ENCODE measurements around the gene NSD1.
"Not testable (repeated sequence)": the region's sequence is repeated elsewhere in the genome, so short reads cannot be mapped to it uniquely, and the experiment has no call there.

The NSD1 gene

GRCh38 chr5:177131352-177132135 is 2.0 kb upstream of the NSD1 start:
- peak overlapping the region; percentile 99 for H3K9ac ChIP-seq (ENCODE audit: low read depth, low read length)

GRCh38 chr5:177132136-177133095 is 1.2 kb upstream of the NSD1 start:
- H3K9me3 ChIP-seq (ENCODE audit: insufficient read depth, low read depth, low read length), result no peaks in the 10 kb centered on the region
- peak overlapping the region; percentile 99 for H3K27ac ChIP-seq (ENCODE audit: low read depth, low read length)
- peak overlapping the region; percentile 99 for H3K9ac ChIP-seq (ENCODE audit: low read depth, low read length)
- peaks cover 26% of the 10 kb centered on the region for H3K36me3 ChIP-seq (ENCODE audit: insufficient read depth, low read length)
- WGBS, result under 1% methylated on average over 100 of the region's 100 CpGs
- peaks cover 33% of the 10 kb centered on the region for H3K4me1 ChIP-seq (ENCODE audit: insufficient read depth, low read length)
- no peaks in the 10 kb centered on the region for H3K27me3 ChIP-seq (ENCODE audit: insufficient read depth, low read length)
- H3K4me3 ChIP-seq (ENCODE audit: low read length), result peak overlapping the region; percentile 84

More at GRCh38 chr5:177131352-177132135, 2.0 kb upstream of the NSD1 start:
- Histone ChIP-seq H3K4me3 (ENCODE audit: low read length) (peak overlapping the region; percentile 84), H3K9me3 (ENCODE audit: insufficient read depth, low read depth, low read length) (no peaks in the 10 kb centered on the region), H3K4me1 (ENCODE audit: insufficient read depth, low read length) (peaks cover 33% of the 10 kb centered on the region), H3K27me3 (ENCODE audit: insufficient read depth, low read length) (no peaks in the 10 kb centered on the region), H3K27ac (ENCODE audit: low read depth, low read length) (peak overlapping the region; percentile 99), H3K36me3 (ENCODE audit: insufficient read depth, low read length) (peaks cover 18% of the 10 kb centered on the region)
- WGBS, result 16% methylated on average over 31 of the region's 31 CpGs

GRCh38 chr5:177133853-177134696 is 502 bp downstream of the NSD1 start:
- H3K9me3 ChIP-seq (ENCODE audit: insufficient read depth, low read depth, low read length), result no peaks in the 10 kb centered on the region
- peak overlapping the region; percentile 94 for H3K27ac ChIP-seq (ENCODE audit: low read depth, low read length)
- peak overlapping the region; percentile 84 for H3K4me3 ChIP-seq (ENCODE audit: low read length)
- H3K36me3 ChIP-seq (ENCODE audit: insufficient read depth, low read length), result peaks cover 38% of the 10 kb centered on the region
- H3K9ac ChIP-seq (ENCODE audit: low read depth, low read length), result peak overlapping the region; percentile 99
- H3K27me3 ChIP-seq (ENCODE audit: insufficient read depth, low read length), result no peaks in the 10 kb centered on the region
- H3K4me1 ChIP-seq (ENCODE audit: insufficient read depth, low read length), result peaks cover 33% of the 10 kb centered on the region
- WGBS, result under 1% methylated on average over 71 of the region's 83 CpGs

GRCh38 chr5:177134697-177135225 is 1.2 kb downstream of the NSD1 start:
- WGBS, result 26% methylated on average over 13 of the region's 13 CpGs
- Histone ChIP-seq H3K27me3 (ENCODE audit: insufficient read depth, low read length) (no peaks in the 10 kb centered on the region), H3K4me3 (ENCODE audit: low read length) (peak overlapping the region; percentile 84), H3K9me3 (ENCODE audit: insufficient read depth, low read depth, low read length) (no peaks in the 10 kb centered on the region), H3K27ac (ENCODE audit: low read depth, low read length) (peak overlapping the region; percentile 94), H3K4me1 (ENCODE audit: insufficient read depth, low read length) (peaks cover 33% of the 10 kb centered on the region), H3K9ac (ENCODE audit: low read depth, low read length) (peak overlapping the region; percentile 99), H3K36me3 (ENCODE audit: insufficient read depth, low read length) (peaks cover 43% of the 10 kb centered on the region)

- no peaks in the 10 kb centered on the region for H3K27me3 ChIP-seq (ENCODE audit: insufficient read depth, low read length)
- H3K9ac ChIP-seq (ENCODE audit: low read depth, low read length), result no peak overlapping the region
- WGBS, result 98% methylated on average over 2 of the region's 2 CpGs
- no peak overlapping the region for H3K4me3 ChIP-seq (ENCODE audit: low read length)
- H3K9me3 ChIP-seq (ENCODE audit: insufficient read depth, low read depth, low read length), result no peaks in the 10 kb centered on the region
- H3K4me1 ChIP-seq (ENCODE audit: insufficient read depth, low read length), result peaks cover 12% of the 10 kb centered on the region
- peaks cover 90% of the 10 kb centered on the region for H3K36me3 ChIP-seq (ENCODE audit: insufficient read depth, low read length)
- no peak overlapping the region for H3K27ac ChIP-seq (ENCODE audit: low read depth, low read length)
These were observed 6.7 kb downstream of the NSD1 start for GRCh38 chr5:177140312-177140711.

GRCh38 chr5:177141496-177141895 is 7.9 kb downstream of the NSD1 start:
- Histone ChIP-seq H3K9me3 (ENCODE audit: insufficient read depth, low read depth, low read length) (no peaks in the 10 kb centered on the region), H3K36me3 (ENCODE audit: insufficient read depth, low read length) (peaks cover 88% of the 10 kb centered on the region), H3K27me3 (ENCODE audit: insufficient read depth, low read length) (no peaks in the 10 kb centered on the region), H3K4me3 (ENCODE audit: low read length) (no peak overlapping the region), H3K27ac (ENCODE audit: low read depth, low read length) (no peak overlapping the region), H3K4me1 (ENCODE audit: insufficient read depth, low read length) (0 out of 2 replicates have a peak, but pooled peaks cover under 1% of the 10 kb centered on the region), H3K9ac (ENCODE audit: low read depth, low read length) (no peak overlapping the region)
- 87% methylated on average over 3 of the region's 3 CpGs for WGBS

- H3K4me1 ChIP-seq (ENCODE audit: insufficient read depth, low read length), result no peaks in the 10 kb centered on the region
- no peak overlapping the region for H3K9ac ChIP-seq (ENCODE audit: low read depth, low read length)
- WGBS, result 93% methylated on average over 2 of the region's 2 CpGs
- no peak overlapping the region for H3K4me3 ChIP-seq (ENCODE audit: low read length)
- peaks cover 88% of the 10 kb centered on the region for H3K36me3 ChIP-seq (ENCODE audit: insufficient read depth, low read length)
- no peak overlapping the region for H3K27ac ChIP-seq (ENCODE audit: low read depth, low read length)
- no peaks in the 10 kb centered on the region for H3K27me3 ChIP-seq (ENCODE audit: insufficient read depth, low read length)
- H3K9me3 ChIP-seq (ENCODE audit: insufficient read depth, low read depth, low read length), result no peaks in the 10 kb centered on the region
These were observed 8.6 kb downstream of the NSD1 start for GRCh38 chr5:177142098-177142611.

GRCh38 chr5:177142778-177143177 is 9.2 kb downstream of the NSD1 start:
- no peaks in the 10 kb centered on the region for H3K4me1 ChIP-seq (ENCODE audit: insufficient read depth, low read length)
- H3K9me3 ChIP-seq (ENCODE audit: insufficient read depth, low read depth, low read length), result no peaks in the 10 kb centered on the region
- H3K9ac ChIP-seq (ENCODE audit: low read depth, low read length), result no peak overlapping the region
- no peak overlapping the region for H3K27ac ChIP-seq (ENCODE audit: low read depth, low read length)
- WGBS, result 90% methylated on average over 1 of the region's 1 CpG
- no peaks in the 10 kb centered on the region for H3K27me3 ChIP-seq (ENCODE audit: insufficient read depth, low read length)
- no peak overlapping the region for H3K4me3 ChIP-seq (ENCODE audit: low read length)
- H3K36me3 ChIP-seq (ENCODE audit: insufficient read depth, low read length), result peaks cover 87% of the 10 kb centered on the region

- Histone ChIP-seq H3K4me1 (ENCODE audit: insufficient read depth, low read length) (no peaks in the 10 kb centered on the region), H3K36me3 (ENCODE audit: insufficient read depth, low read length) (peaks cover 91% of the 10 kb centered on the region), H3K9me3 (ENCODE audit: insufficient read depth, low read depth, low read length) (no peaks in the 10 kb centered on the region), H3K4me3 (ENCODE audit: low read length) (no peak overlapping the region), H3K27ac (ENCODE audit: low read depth, low read length) (no peak overlapping the region), H3K9ac (ENCODE audit: low read depth, low read length) (no peak overlapping the region), H3K27me3 (ENCODE audit: insufficient read depth, low read length) (no peaks in the 10 kb centered on the region)
- WGBS, result 96% methylated on average over 17 of the region's 17 CpGs
These were observed 13.5 kb downstream of the NSD1 start for GRCh38 chr5:177146891-177147638.

GRCh38 chr5:177150061-177150460 is 16.5 kb downstream of the NSD1 start:
- H3K27ac ChIP-seq (ENCODE audit: low read depth, low read length); H3K4me3 ChIP-seq (ENCODE audit: low read length); H3K9ac ChIP-seq (ENCODE audit: low read depth, low read length); H3K9me3 ChIP-seq (ENCODE audit: insufficient read depth, low read depth, low read length); H3K27me3 ChIP-seq (ENCODE audit: insufficient read depth, low read length); H3K4me1 ChIP-seq (ENCODE audit: insufficient read depth, low read length): not testable (repeated sequence)
- H3K36me3 ChIP-seq (ENCODE audit: insufficient read depth, low read length), result peaks cover 81% of the 10 kb centered on the region
- WGBS, result 96% methylated on average over 16 of the region's 17 CpGs

Data from HUES64 (cell line).